IMR-90 (cell line): ENCODE data around the gene S1PR2. TPM values are rescaled to one million over a fixed set of nuclear protein-coding genes. Genes with fewer than 3 reads are reported as not detected.
A peak's percentile ranks its signal among the peaks of the same experiment; 100 is the strongest.

Experiments used
- ATAC-seq: fragments of 200-7000 bp; cut with Tn5 transposase; 2 replicates; pipeline ENCODE4 v1.9.1; 2020; ENCODE audit warnings: low read depth, mild to moderate bottlenecking, moderate library complexity
- BruUV-seq: library from RNA; stranded (reverse); fragments of 400-500 nt; replicated peaks from 2 replicates; lab custom pipeline; 2021; lab: Mats Ljungman, UMichigan
- CTCF ChIA-PET: fragments of 300-600 bp; formaldehyde crosslinking; extraction: SDS; loops from one replicate; lab custom pipeline; 2021; ENCODE audit warnings: antibody characterized with exemption; lab: Yijun Ruan, JAX
- POLR2A ChIA-PET: fragments of 300-600 bp; sonication (Branson Sonifier 250); formaldehyde crosslinking; loops from one replicate; lab custom pipeline; 2022; ENCODE audit warnings: antibody characterized with exemption; ENCODE audit not compliant: unreplicated experiment; lab: Charles Lee
- DNase-seq: peaks from one replicate; pipeline ENCODE4 v3.0.0; 2013
- H2AFZ ChIP-seq: replicated peaks from 2 replicates; pipeline ENCODE3; 2013; ENCODE audit warnings: low read length, mild to moderate bottlenecking; ENCODE audit not compliant: poor library complexity
- H2AK5ac ChIP-seq: 2 replicates; pipeline ENCODE4 v1.6.1; 2013; ENCODE audit warnings: low read depth, low read length, inconsistent platforms
- H2AK9ac ChIP-seq: replicated peaks from 2 replicates; pipeline ENCODE3; 2013; ENCODE audit warnings: mild to moderate bottlenecking, low read depth, low read length, moderate library complexity; ENCODE audit not compliant: poor library complexity
- H2BK120ac ChIP-seq: 2 replicates; pipeline ENCODE4 v1.6.1; 2013; ENCODE audit warnings: low read depth, low read length, inconsistent platforms
- H2BK15ac ChIP-seq: 3 replicates; pipeline ENCODE4 v1.6.1; 2013; ENCODE audit warnings: low read depth, low read length, inconsistent platforms
- H2BK20ac ChIP-seq: 2 replicates; pipeline ENCODE4 v1.6.1; 2013; ENCODE audit warnings: low read depth, mild to moderate bottlenecking, inconsistent platforms, low read length, moderate library complexity
- H2BK5ac ChIP-seq: 2 replicates; pipeline ENCODE4 v1.6.1; 2013; ENCODE audit warnings: mild to moderate bottlenecking, low read depth, low read length, inconsistent platforms; ENCODE audit not compliant: poor library complexity, severe bottlenecking
- H3K14ac ChIP-seq: replicated peaks from 2 replicates; pipeline ENCODE4 v1.6.1; 2013; ENCODE audit warnings: low read depth, low read length, inconsistent platforms
- H3K18ac ChIP-seq: 2 replicates; pipeline ENCODE4 v1.6.1; 2013; ENCODE audit warnings: low read depth, low read length, control low read depth
- H3K23ac ChIP-seq: 2 replicates; pipeline ENCODE4 v1.6.1; 2013; ENCODE audit warnings: low read depth, low read length, inconsistent platforms
- H3K27ac ChIP-seq: 2 replicates; pipeline ENCODE4 v1.5.1; 2013; ENCODE audit warnings: mild to moderate bottlenecking, control low read depth, low read length; ENCODE audit not compliant: insufficient read depth
- H3K27me3 ChIP-seq: 2 replicates; pipeline ENCODE4 v1.6.1; 2013; ENCODE audit warnings: low read length; ENCODE audit not compliant: control insufficient read depth, insufficient read depth
- H3K36me3 ChIP-seq: 2 replicates; pipeline ENCODE4 v1.6.1; 2013; ENCODE audit warnings: low read length, mixed read lengths; ENCODE audit not compliant: control insufficient read depth, insufficient read depth
- H3K4ac ChIP-seq: 2 replicates; pipeline ENCODE4 v1.6.1; 2013; ENCODE audit warnings: low read depth, low read length, inconsistent platforms
- H3K4me1 ChIP-seq: 2 replicates; pipeline ENCODE4 v1.6.1; 2013; ENCODE audit warnings: low read length, mixed read lengths; ENCODE audit not compliant: control insufficient read depth, insufficient read depth
- H3K4me2 ChIP-seq: 2 replicates; pipeline ENCODE4 v1.6.1; 2013; ENCODE audit warnings: low read depth, mild to moderate bottlenecking, control low read depth, low read length, moderate library complexity
- H3K4me3 ChIP-seq: 2 replicates; pipeline ENCODE4 v1.5.1; 2013; ENCODE audit warnings: low read depth, mild to moderate bottlenecking, control low read depth, low read length, moderate library complexity; ENCODE audit not compliant: insufficient read depth
- H3K56ac ChIP-seq: 2 replicates; pipeline ENCODE4 v1.6.1; 2013; ENCODE audit warnings: low read length, inconsistent platforms; ENCODE audit not compliant: insufficient read depth; ENCODE audit errors: extremely low read depth
- H3K79me1 ChIP-seq, 2 experiments: 2 replicates each; pipeline ENCODE4 v1.6.1; 2013; ENCODE audit warnings: low read length in 2 of 2, inconsistent platforms in 1 of 2, low read depth in 1 of 2
- H3K9ac ChIP-seq: 2 replicates; pipeline ENCODE4 v1.6.1; 2013; ENCODE audit warnings: low read depth, low read length, control low read depth
- H3K9me1 ChIP-seq: 2 replicates; pipeline ENCODE4 v1.6.1; 2013; ENCODE audit warnings: low read length, inconsistent platforms; ENCODE audit not compliant: insufficient read depth
- H3K9me3 ChIP-seq: 2 replicates; pipeline ENCODE4 v1.6.1; 2013; ENCODE audit warnings: low read length; ENCODE audit not compliant: control insufficient read depth, insufficient read depth
- H4K20me1 ChIP-seq: 2 replicates; pipeline ENCODE4 v1.6.1; 2013; ENCODE audit warnings: low read length, inconsistent platforms; ENCODE audit not compliant: insufficient read depth
- H4K5ac ChIP-seq: 2 replicates; pipeline ENCODE4 v1.6.1; 2013; ENCODE audit warnings: mild to moderate bottlenecking, low read depth, low read length, control low read depth
- H4K8ac ChIP-seq, 2 experiments: 2 replicates each; pipeline ENCODE4 v1.6.1; 2013; ENCODE audit warnings: low read depth in 2 of 2, low read length in 2 of 2, control low read depth in 1 of 2, inconsistent platforms in 1 of 2
- H4K91ac ChIP-seq: 2 replicates; pipeline ENCODE4 v1.6.1; 2013; ENCODE audit warnings: low read depth, low read length, inconsistent platforms; ENCODE audit not compliant: insufficient read depth
- BHLHE40 ChIP-seq: fragments of 150-350 bp; IDR thresholded peaks from 2 replicates; pipeline ENCODE4 v1.6.1; 2016; ENCODE audit warnings: mild to moderate bottlenecking, low read depth, low read length
- CTCF ChIP-seq: conservative IDR thresholded peaks from 2 replicates; pipeline ENCODE4 v1.5.1; 2012; ENCODE audit warnings: mild to moderate bottlenecking, low read depth, low read length, improper control_type of control experiment
- ELK1 ChIP-seq: fragments of 150-350 bp; IDR thresholded peaks from 2 replicates; pipeline ENCODE4 v1.6.1; 2016; ENCODE audit warnings: low read depth, mild to moderate bottlenecking, low read length, moderate library complexity, borderline replicate concordance
- MAFK ChIP-seq: IDR thresholded peaks from 2 replicates; pipeline ENCODE4 v1.6.1; 2012; ENCODE audit warnings: low read depth, low read length, improper control_type of control experiment
- NFE2L2 ChIP-seq: fragments of 150-350 bp; IDR thresholded peaks from 2 replicates; pipeline ENCODE4 v1.6.1; 2016; ENCODE audit warnings: low read depth, mild to moderate bottlenecking, low read length
- POLR2A ChIP-seq: IDR thresholded peaks from 2 replicates; pipeline ENCODE4 v1.6.1; 2012; ENCODE audit warnings: mild to moderate bottlenecking, low read depth, low read length
- SMC3 ChIP-seq: fragments of 150-350 bp; IDR thresholded peaks from 2 replicates; pipeline ENCODE4 v1.6.1; 2016; ENCODE audit warnings: low read depth, mild to moderate bottlenecking, antibody characterized with exemption, low read length, moderate library complexity
- WGBS, 2 experiments: methylation state at CpG; one replicate each; pipeline versions ENCODE4 v1.1.5 to v1.1.7; 2013; ENCODE audit warnings: missing lambda C conversion rate in 2 of 2; ENCODE audit not compliant: insufficient read length in 1 of 2; ENCODE audit errors: extremely low coverage in 2 of 2; 5-methylcytosine and 5-hydroxymethylcytosine counted together
- dilution Hi-C: fragments of 300-500 bp; cut with HindIII; formaldehyde crosslinking; loops from one replicate; pipeline ENCODE4 v1.14.3; 2018; ENCODE audit warnings: low sequenced_read_pairs; ENCODE audit not compliant: unreplicated experiment
- in situ Hi-C: fragments of 300-500 bp; cut with MboI; formaldehyde crosslinking; loops from 3 replicates; pipeline ENCODE4 v1.14.3; 2019; ENCODE audit warnings: low sequenced_read_pairs, inconsistent platforms, mixed read lengths
- intact Hi-C: fragments of 100-400 bp; cut with micrococcal nuclease; formaldehyde crosslinking; loops from 2 replicates; pipeline ENCODE4 v1.10.0; 2022
- polyA plus RNA-seq, 3 experiments: library from polyadenylated mRNA; depleted of rRNA; stranded (reverse); fragments of >200 nt; gene quantifications; 2 replicates each; pipeline ENCODE4 v1.2.3, GENCODE V29; 2012; ENCODE audit warnings: low replicate concordance in 1 of 3
- total RNA-seq: library from RNA; depleted of rRNA; stranded (reverse); fragments of >200 nt; gene quantifications from 2 replicates; pipeline ENCODE4 v1.2.3, GENCODE V29; 2012

Gene S1PR2
- total and polyA plus RNA-seq, 2 of the 4 experiments (the other 2 are of a cell fraction), result 14.0 to 15.0 TPM

- Histone ChIP-seq H3K9me3 (no peaks in the 10 kb centered on the region), H3K27ac (peak overlapping the region; percentile 75; the same call in 1 of the 2 replicates), H3K36me3 (peaks cover 7% of the 10 kb centered on the region; the same call in 1 of the 2 replicates), H3K4ac (peak overlapping the region; percentile 67), H2BK15ac (peak overlapping the region; percentile 34; the same call in 1 of the 3 replicates), H3K9me1 (peaks cover 14% of the 10 kb centered on the region), H2AK5ac (peak overlapping the region; percentile 85), H2AFZ (peak overlapping the region; percentile 69), H3K4me2 (peak overlapping the region; percentile 34), H2BK5ac (peak overlapping the region; percentile 4), H3K23ac (no peak overlapping the region), H2AK9ac (no peak overlapping the region), H3K14ac (peak overlapping the region; percentile 18), H3K4me1 (peaks cover 25% of the 10 kb centered on the region), H4K5ac (peak overlapping the region; percentile 45), H2BK20ac (peak overlapping the region; percentile 48; the same call in 1 of the 2 replicates), H3K79me1 (peaks cover 29 to 45% of the 10 kb centered on the region in 2 experiments; a peak in 3 of 4 replicates), H4K20me1 (peaks cover 14% of the 10 kb centered on the region), H3K9ac (peak overlapping the region; percentile 47; the same call in 1 of the 2 replicates), H3K27me3 (no peaks in the 10 kb centered on the region), H2BK120ac (peak overlapping the region; percentile 11; the same call in 1 of the 2 replicates), H4K91ac (no peak overlapping the region), H3K4me3 (peak overlapping the region; percentile 87), H3K56ac (no peak overlapping the region), H4K8ac (peak overlapping the region; percentile 18 to 66; a peak in 2 of 4 replicates), H3K18ac (peak overlapping the region; percentile 42)
- ChIA-PET CTCF (interaction anchor here (0.5 kb wide), 1 partner anchor 18 kb away, joined by 5 read pairs; no protein-coding TSS in a partner anchor), POLR2A (no interaction called here)
- dilution Hi-C loops (no loop called here), intact Hi-C loops (loop anchor here (2.0 kb wide), 1 partner anchor 37 kb away; the partner anchor contains the start of gene DNMT1), in situ Hi-C loops (no loop called here)
- no peak for TF ChIP-seq MAFK
- no peak for TF ChIP-seq POLR2A
- TF ChIP-seq BHLHE40, result no peak
- no peak for TF ChIP-seq NFE2L2
- no peak for TF ChIP-seq ELK1
- TF ChIP-seq SMC3, result no peak
- no peak for TF ChIP-seq CTCF
- DNase-seq, result no peak
- 46% methylated on average over 4 of the region's 8 CpGs; no CpG with 5 or more reads in 1 of the 2 experiments for WGBS, 2 experiments
- no TSS peak for BruUV-seq
- no peak for ATAC-seq
Observed at GRCh38 chr19:10231612-10232228, 589 bp upstream of the S1PR2 start.
